ENCODE data around the gene SUPT5H. TPM values are rescaled to one million over a fixed set of nuclear protein-coding genes. Genes with fewer than 3 reads are reported as not detected.

SUPT5H gene
- total RNA-seq, 1 donor, result 91.2 TPM

- H2AFZ ChIP-seq (ENCODE audit: low read length), result no peak overlapping the region
- TF ChIP-seq CTCF (IDR thresholded peaks at IDR 0.05; ENCODE audit: extremely low read depth, low read depth, low read length), result no peak
- H3K4me1 ChIP-seq (ENCODE audit: insufficient read depth, low read length), result no peaks in the 10 kb centered on the region
- H4K20me1 ChIP-seq (ENCODE audit: insufficient read depth, low read length), result no peaks in the 10 kb centered on the region
- H3K79me2 ChIP-seq (ENCODE audit: insufficient read depth, low read length), result no peaks in the 10 kb centered on the region
- no peaks in the 10 kb centered on the region for H3K36me3 ChIP-seq (ENCODE audit: insufficient read depth, low read length)
- H3K9me3 ChIP-seq (ENCODE audit: low read depth, low read length), result no peaks in the 10 kb centered on the region
- no peak overlapping the region for H3K4me3 ChIP-seq (ENCODE audit: insufficient read depth, low read length)
- DNase-seq (ENCODE audit: insufficient read length, low spot score, missing footprints), result no peak
- H3K27ac ChIP-seq (ENCODE audit: low read depth, low read length), result no peak overlapping the region
- H3K27me3 ChIP-seq (ENCODE audit: insufficient read depth, low read length), result peaks cover 45% of the 10 kb centered on the region
- H3K4me2 ChIP-seq (ENCODE audit: insufficient read depth, low read length), result no peak overlapping the region
Measured at GRCh38 chr19:39518458-39518857, 73.1 kb downstream of the SUPT5H start.

GRCh38 chr19:39518975-39519374, 73.6 kb downstream of the SUPT5H start:
- Histone ChIP-seq H4K20me1 (ENCODE audit: insufficient read depth, low read length) (no peaks in the 10 kb centered on the region), H3K27ac (ENCODE audit: low read depth, low read length) (no peak overlapping the region), H3K4me1 (ENCODE audit: insufficient read depth, low read length) (no peaks in the 10 kb centered on the region), H3K4me2 (ENCODE audit: insufficient read depth, low read length) (no peak overlapping the region), H3K9me3 (ENCODE audit: low read depth, low read length) (no peaks in the 10 kb centered on the region), H3K27me3 (ENCODE audit: insufficient read depth, low read length) (peaks cover 40% of the 10 kb centered on the region), H2AFZ (ENCODE audit: low read length) (no peak overlapping the region), H3K36me3 (ENCODE audit: insufficient read depth, low read length) (no peaks in the 10 kb centered on the region), H3K4me3 (ENCODE audit: insufficient read depth, low read length) (no peak overlapping the region), H3K79me2 (ENCODE audit: insufficient read depth, low read length) (no peaks in the 10 kb centered on the region)
- DNase-seq (ENCODE audit: insufficient read length, low spot score, missing footprints), result no peak
- TF ChIP-seq CTCF (IDR thresholded peaks at IDR 0.05; ENCODE audit: extremely low read depth, low read depth, low read length), result no peak

GRCh38 chr19:39520541-39521484, 75.4 kb downstream of the SUPT5H start:
- Histone ChIP-seq H3K4me3 (ENCODE audit: insufficient read depth, low read length) (no peak overlapping the region), H3K4me2 (ENCODE audit: insufficient read depth, low read length) (no peak overlapping the region), H4K20me1 (ENCODE audit: insufficient read depth, low read length) (no peaks in the 10 kb centered on the region), H3K36me3 (ENCODE audit: insufficient read depth, low read length) (no peaks in the 10 kb centered on the region), H3K9me3 (ENCODE audit: low read depth, low read length) (no peaks in the 10 kb centered on the region), H3K79me2 (ENCODE audit: insufficient read depth, low read length) (no peaks in the 10 kb centered on the region), H3K4me1 (ENCODE audit: insufficient read depth, low read length) (no peaks in the 10 kb centered on the region), H2AFZ (ENCODE audit: low read length) (no peak overlapping the region), H3K27me3 (ENCODE audit: insufficient read depth, low read length) (peaks cover 21% of the 10 kb centered on the region), H3K27ac (ENCODE audit: low read depth, low read length) (no peak overlapping the region)
- DNase-seq (ENCODE audit: insufficient read length, low spot score, missing footprints), result no peak
- no peak for TF ChIP-seq CTCF (IDR thresholded peaks at IDR 0.05; ENCODE audit: extremely low read depth, low read depth, low read length)

- Histone ChIP-seq H3K27me3 (ENCODE audit: insufficient read depth, low read length) (no peaks in the 10 kb centered on the region), H4K20me1 (ENCODE audit: insufficient read depth, low read length) (no peaks in the 10 kb centered on the region), H3K27ac (ENCODE audit: low read depth, low read length) (no peak overlapping the region), H3K4me2 (ENCODE audit: insufficient read depth, low read length) (no peak overlapping the region), H3K4me3 (ENCODE audit: insufficient read depth, low read length) (no peak overlapping the region), H3K4me1 (ENCODE audit: insufficient read depth, low read length) (no peaks in the 10 kb centered on the region), H2AFZ (ENCODE audit: low read length) (no peak overlapping the region), H3K79me2 (ENCODE audit: insufficient read depth, low read length) (peaks cover 2% of the 10 kb centered on the region), H3K9me3 (ENCODE audit: low read depth, low read length) (no peaks in the 10 kb centered on the region), H3K36me3 (ENCODE audit: insufficient read depth, low read length) (no peaks in the 10 kb centered on the region)
- no peak for DNase-seq (ENCODE audit: insufficient read length, low spot score, missing footprints)
- TF ChIP-seq CTCF (IDR thresholded peaks at IDR 0.05; ENCODE audit: extremely low read depth, low read depth, low read length), result no peak
Measured at GRCh38 chr19:39524495-39524894, 79.1 kb downstream of the SUPT5H start.
